Measurements from ENCODE around the gene WDR86.

DNA sequence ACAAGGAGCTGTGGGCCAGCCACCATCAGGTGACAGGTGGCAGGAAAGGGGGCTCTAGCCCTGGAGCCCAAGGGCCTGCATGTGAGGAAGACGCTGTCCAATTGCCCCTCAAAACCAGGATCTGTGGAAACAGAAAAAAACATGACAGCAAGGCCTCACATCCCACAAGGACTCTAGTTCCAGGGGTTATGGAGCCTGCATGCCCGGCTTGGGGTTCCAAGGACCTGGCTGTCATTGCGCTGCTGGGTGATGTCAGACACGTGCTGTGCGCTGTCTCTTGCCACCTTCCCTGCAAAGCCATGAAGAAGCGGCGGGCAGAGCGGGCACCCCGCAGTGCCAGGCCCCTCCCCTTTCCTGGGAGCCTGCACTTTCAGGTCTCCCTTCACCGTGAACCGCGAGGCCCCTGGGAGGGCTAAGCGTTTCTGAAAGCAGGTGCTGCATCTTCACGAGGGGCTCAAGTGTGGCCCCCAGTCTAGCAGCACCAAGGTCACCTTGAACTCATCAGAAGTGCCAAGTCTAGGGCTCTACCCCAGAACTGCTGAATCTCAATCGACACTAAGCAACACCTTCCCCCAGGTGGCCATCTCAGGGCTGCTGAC is 45.2 kb upstream of the WDR86 start:
- no peak for TF ChIP-seq GATA2 (IDR thresholded peaks at IDR 0.05; ENCODE audit: low read depth, low read length)
- TF ChIP-seq GATA3 (IDR thresholded peaks at IDR 0.05; ENCODE audit: low read depth, low read length), result no peak
